Vagina (tissue), 2 donors: ENCODE results near the gene NME3.

Experiments
- POLR2A ChIP-seq, 2 donors: fragments of 450-650 bp; IDR thresholded peaks; one replicate each; pipeline ENCODE4 v1.6.1; 2017; ENCODE audit warnings: antibody characterized with exemption in 2 of 2, mild to moderate bottlenecking in 2 of 2, moderate library complexity in 2 of 2
- POLR2AphosphoS5 ChIP-seq, 2 donors: sonication (generic); formaldehyde crosslinking; IDR thresholded peaks; one replicate each; pipeline ENCODE4 v1.9.0; 2017; ENCODE audit warnings: antibody characterized with exemption in 2 of 2, mild to moderate bottlenecking in 2 of 2, low read depth in 1 of 2; ENCODE audit not compliant: insufficient read depth in 1 of 2

- TF ChIP-seq POLR2AphosphoS5 (IDR thresholded peaks at IDR 0.05; ENCODE audit: insufficient read depth in 1 of 2, low read depth in 1 of 2) (no peak), POLR2A (IDR thresholded peaks at IDR 0.05) (no peak)
Measured at GRCh38 chr16:1731073-1731472, 40.3 kb downstream of the NME3 start.
